A673 (cell line): ENCODE measurements around the gene SSBP3.

ENCODE experiments used
- EZH2 ChIP-seq: fragments of 200-600 bp; sonication (generic); IDR thresholded peaks from 2 replicates; pipeline ENCODE4 v1.6.1; 2017; ENCODE audit warnings: borderline replicate concordance, low read depth, mild to moderate bottlenecking, mixed read lengths, antibody characterized with exemption, low read length; ENCODE audit not compliant: poor library complexity, severe bottlenecking
- TF ChIP-seq, protein P1 (sequence below): fragments of 300-800, 200-600 bp; sonication (generic); conservative IDR thresholded peaks from 2 replicates; pipeline ENCODE4 v1.5.1; 2017; ENCODE audit warnings: low read depth, mild to moderate bottlenecking, antibody characterized with exemption, low read length, moderate library complexity, mixed read lengths

DNA sequence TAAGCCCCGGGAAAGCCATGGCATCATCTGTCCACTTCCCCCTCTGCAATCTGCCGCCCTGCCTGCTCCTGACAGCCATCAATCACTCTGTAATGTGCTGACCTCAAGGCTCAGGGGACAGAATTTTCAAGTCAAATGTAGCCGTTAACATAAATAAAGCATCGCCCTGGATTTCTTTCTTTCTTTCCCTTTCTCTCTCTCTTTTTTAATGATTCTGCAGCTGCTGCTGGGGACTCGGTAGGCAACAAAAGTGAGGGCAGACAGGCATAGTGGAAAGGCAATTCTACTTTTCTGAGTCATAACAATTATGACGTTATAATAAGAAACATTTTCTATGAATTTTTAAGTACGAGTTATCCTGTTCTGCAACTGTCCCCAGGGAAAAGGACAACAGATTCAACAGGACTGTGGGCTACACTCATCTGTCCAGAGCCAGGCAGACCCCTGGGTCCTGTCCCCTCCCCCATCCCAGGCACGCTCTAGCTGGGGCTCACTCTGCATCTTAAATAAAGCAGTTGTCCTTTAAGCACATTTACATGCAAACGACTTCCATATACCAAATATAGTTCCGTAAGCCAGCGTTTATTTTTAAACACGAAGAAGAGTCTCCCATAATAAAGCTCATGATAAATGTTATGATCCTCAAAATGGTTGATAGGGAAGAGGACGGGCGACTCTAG is 78.7 kb downstream of the SSBP3 start:
- TF ChIP-seq, protein P1, sequence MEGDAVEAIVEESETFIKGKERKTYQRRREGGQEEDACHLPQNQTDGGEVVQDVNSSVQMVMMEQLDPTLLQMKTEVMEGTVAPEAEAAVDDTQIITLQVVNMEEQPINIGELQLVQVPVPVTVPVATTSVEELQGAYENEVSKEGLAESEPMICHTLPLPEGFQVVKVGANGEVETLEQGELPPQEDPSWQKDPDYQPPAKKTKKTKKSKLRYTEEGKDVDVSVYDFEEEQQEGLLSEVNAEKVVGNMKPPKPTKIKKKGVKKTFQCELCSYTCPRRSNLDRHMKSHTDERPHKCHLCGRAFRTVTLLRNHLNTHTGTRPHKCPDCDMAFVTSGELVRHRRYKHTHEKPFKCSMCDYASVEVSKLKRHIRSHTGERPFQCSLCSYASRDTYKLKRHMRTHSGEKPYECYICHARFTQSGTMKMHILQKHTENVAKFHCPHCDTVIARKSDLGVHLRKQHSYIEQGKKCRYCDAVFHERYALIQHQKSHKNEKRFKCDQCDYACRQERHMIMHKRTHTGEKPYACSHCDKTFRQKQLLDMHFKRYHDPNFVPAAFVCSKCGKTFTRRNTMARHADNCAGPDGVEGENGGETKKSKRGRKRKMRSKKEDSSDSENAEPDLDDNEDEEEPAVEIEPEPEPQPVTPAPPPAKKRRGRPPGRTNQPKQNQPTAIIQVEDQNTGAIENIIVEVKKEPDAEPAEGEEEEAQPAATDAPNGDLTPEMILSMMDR = no peak
- TF ChIP-seq EZH2 = no peak
